Left lobe of liver (tissue), 2 donors: Measurements from ENCODE around the gene RSPO1. TPM values are rescaled to one million over a fixed set of nuclear protein-coding genes. Genes with fewer than 3 reads are reported as not detected.

Experiments used
- ATAC-seq: fragments of 200-7000 bp; cut with Tn5 transposase; one replicate; pipeline ENCODE4 v1.9.1; 2020; ENCODE audit warnings: mild to moderate bottlenecking, moderate library complexity
- DNase-seq: peaks from one replicate; pipeline ENCODE4 v3.0.0-alpha.2; 2020; ENCODE audit warnings: low spot score
- total RNA-seq: library from RNA; stranded (reverse); gene quantifications from one replicate; pipeline ENCODE4 v1.2.1, GENCODE V29; 2021
- donor health status: DM: no; HTN: no; CAD: no; lungs with moderate emphysema.
- donor health status: DM: no; HTN: yes; CAD: no.

RSPO1 gene
- total RNA-seq, 1 donor from 2014 or later = not detected

DNA sequence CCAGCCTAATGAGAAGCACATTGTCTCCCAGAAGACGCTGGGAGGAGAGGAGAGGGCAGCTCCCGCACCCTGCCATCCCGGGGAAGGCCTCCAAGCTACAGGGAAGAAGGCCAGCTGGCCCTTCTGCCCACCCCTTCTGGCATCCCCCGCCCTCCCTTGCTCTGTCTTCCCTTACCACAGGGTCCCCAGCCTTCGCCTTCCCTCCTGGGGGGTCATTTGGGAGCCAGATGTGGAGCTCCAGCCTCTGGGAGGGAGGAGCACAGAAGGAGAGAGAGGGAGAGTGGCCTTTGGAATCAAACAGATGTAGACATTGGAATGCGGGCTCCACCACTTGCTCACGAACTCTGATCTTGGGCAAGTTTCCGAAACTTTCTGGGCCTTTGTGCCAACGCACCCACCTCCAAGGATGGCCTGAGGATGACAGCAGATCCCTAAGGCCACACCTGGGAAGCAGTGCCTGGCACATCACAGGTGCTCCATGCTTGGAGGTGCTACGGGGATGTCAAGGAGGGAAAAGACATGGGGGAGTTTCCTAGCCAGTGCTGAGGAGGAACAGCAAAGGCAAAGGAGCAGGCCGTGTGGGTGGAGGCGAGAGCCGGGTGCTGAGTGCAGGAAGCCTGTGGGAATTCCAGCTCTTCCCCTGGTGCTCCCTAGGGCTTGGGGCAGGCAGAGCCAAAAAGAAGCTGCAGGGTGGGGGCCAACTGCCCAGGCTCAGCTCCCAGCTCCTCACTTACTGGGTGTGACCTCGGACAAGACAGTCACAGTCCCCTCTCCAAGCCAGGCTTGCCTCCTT lies 23.1 kb upstream of the RSPO1 start:
- ATAC-seq (no peak), DNase-seq (no peak)

DNA sequence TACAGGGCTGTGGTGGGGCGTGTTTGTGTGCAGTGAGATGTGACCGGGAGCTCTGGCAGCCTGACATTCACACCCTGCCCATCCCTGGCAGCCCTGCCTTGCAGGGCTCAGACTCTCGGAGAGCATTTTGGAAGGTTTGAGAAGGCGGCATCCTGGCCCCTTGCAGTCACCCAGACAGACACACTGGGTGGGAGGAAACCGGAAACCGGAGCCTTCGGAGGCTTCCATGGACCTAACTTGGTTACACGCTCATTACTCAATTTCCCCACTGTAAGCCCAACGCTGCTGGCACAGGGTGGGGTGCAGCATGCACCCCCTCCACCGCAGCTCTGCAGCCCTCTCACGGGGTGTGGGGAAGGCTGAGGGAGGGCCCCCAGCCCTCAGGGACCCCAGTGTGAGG lies 22.2 kb upstream of the RSPO1 start:
- no peak for DNase-seq
- no peak for ATAC-seq

DNA sequence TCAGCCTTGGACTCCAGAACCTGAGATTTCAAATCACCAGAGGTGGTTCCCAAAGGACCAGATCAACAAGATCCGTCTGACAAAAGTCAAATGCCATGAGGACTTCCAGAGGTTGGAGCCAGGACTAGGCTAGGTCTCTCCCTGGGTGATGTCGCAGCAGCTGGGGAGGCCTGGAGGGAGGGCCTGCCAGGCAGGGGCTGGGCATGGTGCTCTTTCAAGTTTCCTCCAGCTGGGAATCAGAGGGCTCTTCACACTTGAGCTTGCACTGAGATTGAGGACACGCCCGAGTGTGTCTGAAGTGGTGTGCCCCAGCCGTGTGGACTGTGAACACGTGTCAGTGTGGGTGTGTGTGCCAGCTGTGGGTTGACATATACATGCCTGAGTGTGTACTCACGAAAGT lies 21.3 kb upstream of the RSPO1 start:
- ATAC-seq (no peak), DNase-seq (no peak)

DNA sequence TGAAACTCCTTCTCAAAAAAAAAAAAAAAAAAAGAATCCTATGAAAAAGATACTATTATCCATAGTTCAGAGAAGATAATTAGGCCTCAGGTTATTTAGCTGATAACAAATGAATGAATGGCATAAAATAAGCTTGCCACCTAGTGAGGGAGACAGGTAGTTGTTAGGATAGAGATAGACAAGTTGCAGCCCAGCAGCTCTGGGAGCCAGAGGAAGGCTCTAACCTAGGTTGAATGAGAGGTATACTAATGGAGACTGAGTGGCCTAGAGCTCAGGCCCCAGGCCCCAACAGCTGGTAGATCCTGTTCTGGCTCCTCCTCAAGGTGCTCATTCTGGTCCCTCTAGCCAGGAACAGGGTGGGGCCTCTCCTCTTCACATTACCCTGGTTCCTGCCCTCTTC lies 20.6 kb upstream of the RSPO1 start:
- ATAC-seq = no peak
- DNase-seq = no peak

DNA sequence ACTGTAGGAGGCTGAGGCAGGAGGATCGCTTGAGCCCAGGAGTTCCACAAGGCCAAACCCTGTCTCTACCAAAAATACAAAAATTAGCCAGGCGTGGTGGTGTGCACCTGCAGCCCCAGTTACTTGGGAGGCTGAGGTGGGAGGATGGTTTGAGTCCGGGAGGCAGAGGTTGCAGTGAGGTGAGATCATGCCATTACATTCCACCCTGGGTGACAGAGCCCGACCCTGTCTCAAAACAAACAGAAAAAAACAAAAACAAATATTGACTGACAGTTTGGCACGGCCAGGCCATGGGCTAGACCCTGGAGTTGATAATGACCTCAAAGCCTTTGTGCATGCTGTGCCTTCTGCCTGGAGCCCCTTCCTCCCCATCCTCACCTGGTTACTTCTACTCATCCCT lies 19.2 kb upstream of the RSPO1 start:
- DNase-seq (no peak), ATAC-seq (no peak)

DNA sequence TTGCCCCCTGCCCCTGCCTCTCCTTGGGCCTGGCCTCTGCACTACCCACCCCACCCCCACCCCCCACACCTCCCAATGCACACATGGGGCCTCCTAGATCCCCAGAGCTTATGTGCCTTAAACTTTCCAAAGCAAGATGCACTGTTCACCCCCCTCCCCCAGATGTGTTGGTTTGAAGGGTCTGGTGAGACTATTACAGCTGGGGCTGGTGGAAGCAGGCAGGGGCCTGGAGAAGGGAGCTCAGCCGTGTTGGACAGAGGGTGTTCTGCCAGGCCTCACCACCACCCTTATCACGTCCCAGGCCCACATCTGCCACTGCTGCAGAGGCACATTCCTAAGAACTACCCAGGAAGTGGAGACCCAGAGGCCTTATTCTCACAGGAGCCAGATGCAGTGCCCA lies 18.3 kb upstream of the RSPO1 start:
- ATAC-seq = no peak
- DNase-seq = no peak

DNA sequence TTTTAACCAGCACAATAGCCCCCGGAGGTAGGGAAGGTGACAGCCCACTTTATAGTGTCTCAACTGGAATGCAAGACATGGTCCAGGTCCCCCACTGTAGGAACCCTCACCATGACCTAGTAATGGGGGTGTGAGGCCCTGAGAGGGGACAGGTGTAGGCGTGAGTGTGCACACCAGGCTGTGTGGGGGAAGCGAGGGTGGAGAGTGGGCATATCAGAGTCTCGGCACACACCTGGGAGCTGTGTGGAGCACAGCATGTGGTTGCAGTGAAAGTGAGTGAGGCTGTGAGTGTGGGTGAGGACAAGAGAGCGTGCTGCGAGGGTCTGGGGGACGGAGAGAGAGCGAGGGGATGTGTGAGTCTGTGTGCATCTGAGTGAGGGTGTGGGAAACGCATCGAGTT lies 17.1 kb upstream of the RSPO1 start:
- DNase-seq (no peak), ATAC-seq (no peak)

DNA sequence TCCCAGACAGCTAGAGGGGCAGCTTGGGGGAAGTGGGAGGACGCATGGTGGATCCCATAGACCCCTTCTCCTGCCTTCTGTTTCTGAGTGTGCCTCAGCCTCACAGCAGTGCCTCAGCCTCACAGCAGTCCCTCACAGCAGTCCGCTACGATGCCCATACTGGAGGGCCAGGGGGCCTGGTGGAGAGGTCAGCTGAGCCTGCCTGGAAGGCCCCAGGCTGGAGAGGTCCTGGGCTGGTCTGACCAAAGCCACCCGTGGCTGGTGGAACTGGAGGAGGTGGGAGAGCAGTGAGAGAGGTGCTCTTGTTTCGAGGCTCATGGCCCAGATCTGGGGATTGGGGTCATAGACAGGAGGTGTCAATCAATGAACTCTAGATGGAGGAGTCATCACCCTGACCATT lies 16.0 kb upstream of the RSPO1 start:
- ATAC-seq (no peak), DNase-seq (no peak)

DNA sequence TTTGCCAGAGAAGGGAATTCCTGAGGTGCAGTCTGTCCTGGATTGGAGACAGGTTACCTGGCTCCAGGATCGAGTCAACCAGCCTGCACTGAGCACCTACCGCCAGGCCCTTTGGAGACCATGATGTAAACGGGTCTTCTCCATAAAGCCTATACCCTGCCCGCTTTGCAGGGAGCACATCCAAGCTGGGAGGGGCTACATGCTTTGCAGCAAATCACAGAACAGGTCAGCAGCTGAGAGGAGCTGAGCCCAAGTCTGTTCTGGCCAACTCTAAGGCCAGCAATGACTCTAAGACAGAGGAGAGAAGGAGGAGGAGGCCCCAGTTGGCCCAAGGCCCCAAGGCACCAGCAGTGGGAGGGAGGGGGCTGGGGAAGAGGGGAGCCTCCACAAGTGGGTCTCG lies 15.5 kb upstream of the RSPO1 start:
- DNase-seq (no peak), ATAC-seq (no peak)

DNA sequence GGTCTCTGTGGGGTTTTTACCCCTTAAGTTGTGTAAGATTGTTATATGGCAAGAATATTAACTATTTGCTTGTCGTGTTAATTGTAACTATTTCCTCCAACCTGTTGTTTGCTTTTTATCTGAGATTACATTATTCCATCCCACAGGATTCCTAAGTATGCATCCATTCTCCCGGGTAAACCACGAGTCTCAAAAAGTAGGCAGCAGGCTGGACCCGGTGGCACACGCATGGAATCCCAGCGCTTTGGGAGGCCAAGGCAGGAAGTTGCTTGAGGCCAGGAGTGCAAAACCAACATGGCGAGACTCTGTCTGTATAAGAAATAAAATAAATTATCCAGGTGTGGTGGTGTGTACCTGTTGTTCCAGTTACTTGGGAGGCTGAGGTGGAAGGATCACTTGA lies 12.6 kb upstream of the RSPO1 start:
- no peak for ATAC-seq
- no peak for DNase-seq

DNA sequence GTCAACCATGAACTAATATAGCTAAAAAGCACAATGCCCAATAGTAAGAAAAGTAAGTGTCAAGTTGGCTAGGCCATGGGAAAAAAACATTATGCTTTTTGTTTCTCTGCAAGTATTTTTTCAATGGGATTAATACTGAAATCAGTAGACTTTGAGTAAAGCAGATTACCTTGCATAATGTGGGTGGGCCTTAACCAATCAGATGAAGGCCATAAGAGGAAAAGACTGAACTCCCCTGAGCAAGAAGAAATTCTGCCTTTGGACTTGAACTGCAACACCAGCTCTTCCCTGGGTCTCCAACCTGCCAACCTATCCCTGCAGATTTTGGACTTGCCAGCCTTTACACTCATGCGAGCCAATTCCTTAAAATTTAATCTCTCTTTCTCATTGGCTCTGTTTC lies 6.4 kb upstream of the RSPO1 start:
- no peak for ATAC-seq
- no peak for DNase-seq

DNA sequence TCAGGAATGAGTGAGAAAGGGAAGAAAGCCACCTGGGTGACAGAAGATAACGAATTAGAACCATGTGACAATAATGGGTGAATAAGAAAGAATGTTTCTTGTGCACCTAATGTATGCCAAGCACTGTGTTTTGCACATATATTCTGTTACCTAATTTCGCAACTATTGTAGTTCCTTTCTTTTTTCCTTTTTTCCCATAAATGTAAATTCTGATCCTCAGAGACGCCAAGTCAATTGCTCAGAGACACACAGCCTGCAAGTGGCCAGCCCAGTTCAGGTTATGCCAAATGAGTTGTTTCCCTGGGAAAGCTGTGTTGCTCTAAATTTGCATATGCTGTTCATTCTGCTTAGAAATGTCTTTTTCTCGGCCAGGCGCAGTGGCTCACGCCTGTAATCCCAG lies 1.7 kb upstream of the RSPO1 start:
- ATAC-seq = no peak
- no peak for DNase-seq

DNA sequence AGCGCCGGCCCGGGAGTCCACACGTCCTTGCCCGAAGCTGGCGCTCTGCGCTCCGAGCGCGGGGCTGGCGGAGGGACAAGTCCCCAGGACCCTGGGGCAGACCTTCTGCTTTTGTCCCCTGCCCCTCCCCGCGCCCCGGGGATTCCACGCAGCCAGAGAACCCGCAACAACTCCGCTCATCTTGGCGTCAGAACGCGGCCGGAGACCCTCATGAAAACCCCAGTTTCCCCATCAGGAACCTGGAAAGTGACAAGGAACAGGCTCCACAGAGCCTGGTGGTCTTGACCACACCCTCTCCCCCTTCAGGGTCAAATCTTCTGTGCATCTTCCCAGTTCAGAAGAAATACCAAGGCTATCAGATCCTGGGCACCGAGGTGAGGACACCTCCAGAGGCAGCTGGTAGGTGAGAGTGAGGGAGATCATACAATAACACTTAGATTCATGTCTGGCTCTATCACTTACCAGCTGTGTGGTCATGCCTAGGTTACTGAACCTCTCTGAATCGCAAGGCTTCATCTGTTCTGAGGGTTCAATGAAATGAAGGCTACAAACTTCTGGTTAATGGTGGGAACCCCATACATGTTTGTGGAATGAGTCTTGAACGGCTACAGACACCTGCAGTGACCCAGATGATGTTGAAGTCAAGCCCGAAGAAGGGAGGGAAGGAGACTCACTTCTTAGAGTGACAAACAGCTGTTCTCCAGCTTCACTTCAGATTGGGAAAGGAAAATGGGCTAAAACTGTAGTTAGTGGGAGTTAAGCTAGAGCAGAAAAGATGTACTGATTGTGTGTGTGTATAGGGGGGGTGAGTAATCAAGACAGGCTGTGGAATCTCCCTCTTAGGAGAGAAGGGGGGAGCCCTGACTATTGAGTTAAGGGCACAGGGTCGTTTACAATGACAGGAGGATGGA lies 555 bp upstream of the RSPO1 start:
- DNase-seq = no peak
- ATAC-seq = no peak

DNA sequence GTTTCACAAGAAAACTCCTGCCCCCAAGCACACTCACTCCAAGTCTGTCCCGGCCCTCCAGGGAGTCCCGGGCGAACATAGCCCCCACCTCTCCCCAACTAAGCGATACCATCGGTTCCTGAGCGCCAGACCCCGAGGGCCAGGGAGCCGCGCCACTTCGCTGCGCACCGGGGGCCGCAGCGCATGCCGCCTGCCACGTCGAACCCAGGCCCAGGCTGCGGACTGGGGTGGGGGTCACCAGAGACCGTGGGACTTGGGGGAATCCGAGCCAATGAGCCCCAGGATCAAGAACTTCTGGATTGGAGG lies 801 bp downstream of the RSPO1 start:
- no peak for ATAC-seq

DNA sequence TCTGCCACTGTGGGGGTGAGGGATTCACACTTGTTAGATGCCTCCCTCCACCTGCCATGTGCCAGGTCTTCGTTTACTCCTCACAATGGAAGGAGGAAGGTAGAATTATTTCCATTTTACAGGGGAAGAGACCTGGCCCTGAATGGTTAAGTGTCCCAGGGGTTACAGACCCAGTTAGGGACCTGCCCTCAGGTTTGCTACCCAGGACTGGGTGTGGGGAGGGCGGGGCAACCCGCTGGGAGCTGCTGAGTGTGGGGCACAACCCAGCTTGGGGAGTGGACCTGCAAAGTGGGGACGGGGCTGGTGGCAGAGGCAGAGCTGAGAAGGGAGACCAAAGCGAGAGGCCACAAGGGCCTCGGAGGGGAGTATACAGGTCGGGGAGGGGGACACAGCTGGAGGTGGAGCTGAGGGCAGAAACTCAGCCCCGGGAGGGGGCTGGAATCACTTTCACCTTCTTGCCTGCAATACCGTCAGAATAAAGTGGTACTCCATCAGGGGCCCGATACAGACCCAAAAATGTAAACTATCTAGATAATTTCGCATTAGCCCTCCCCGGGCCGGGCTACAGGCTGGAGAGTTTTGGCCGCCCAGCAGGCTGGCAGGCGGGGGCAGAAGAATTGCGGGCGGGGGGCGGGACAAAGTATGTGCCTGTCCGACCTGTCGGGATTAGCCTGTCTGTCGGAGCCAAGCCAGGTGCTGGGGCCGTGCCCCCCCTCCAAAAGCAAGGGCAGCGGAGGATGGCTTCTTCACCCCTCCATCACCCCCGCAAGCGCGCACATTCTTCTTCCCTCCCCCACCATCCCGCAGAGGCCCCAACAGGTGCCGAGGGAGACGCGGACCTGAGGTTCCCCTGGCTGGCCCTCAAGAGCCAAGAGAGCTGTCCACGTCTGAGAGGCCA lies 1.4 kb downstream of the RSPO1 start:
- ATAC-seq (no peak), DNase-seq (no peak)

More for the DNA sequence above, 801 bp downstream of the RSPO1 start:
- DNase-seq = no peak

DNA sequence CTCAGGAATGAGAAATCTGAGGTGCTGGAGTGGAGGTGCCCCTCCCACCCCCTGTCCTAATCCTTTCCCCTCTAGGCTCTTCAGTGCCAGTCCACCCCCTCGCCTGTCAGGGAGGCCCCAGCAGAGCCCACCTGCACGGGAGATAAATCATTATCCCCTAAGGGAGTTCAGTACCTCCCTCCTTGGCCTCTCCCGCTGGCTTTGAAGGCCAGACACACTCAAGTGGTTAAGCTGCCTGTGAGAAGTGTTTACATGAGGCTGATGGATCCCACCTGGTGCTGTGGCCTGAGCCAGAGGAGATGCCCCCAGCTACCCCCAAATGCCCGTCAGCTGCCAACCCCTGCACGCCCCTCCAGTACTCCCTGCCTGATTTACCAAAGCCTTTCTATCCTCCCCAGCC lies 3.7 kb downstream of the RSPO1 start:
- ATAC-seq (no peak), DNase-seq (no peak)

DNA sequence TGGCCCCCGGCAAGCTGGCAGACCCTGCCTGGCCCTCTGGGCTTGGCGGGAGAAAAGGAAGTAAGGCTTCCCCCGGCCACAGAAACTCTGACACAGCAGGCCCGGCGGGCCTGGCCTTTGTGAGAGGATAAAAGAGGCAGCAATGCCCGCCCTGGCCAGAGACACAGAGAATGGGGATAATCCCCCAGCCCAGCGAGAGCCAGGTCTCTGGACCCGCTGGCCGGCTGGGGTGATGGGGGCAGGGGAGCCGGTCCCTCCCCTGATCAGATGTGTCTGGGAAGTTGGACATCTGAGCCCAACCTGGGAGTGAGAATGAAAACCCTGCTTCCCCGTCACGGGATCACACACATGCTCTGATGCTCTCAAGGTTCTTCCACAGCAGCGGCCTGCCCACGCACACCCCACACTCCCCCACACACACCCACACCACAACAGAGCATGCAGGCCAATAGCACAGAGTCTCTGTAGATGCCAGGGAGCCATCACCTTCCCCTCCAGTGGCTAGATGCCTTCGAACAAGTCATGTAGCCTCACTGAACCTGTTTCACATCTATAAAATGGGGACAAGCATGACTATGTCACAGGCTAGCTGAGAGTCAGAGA lies 4.2 kb downstream of the RSPO1 start:
- DNase-seq (no peak), ATAC-seq (no peak)

DNA sequence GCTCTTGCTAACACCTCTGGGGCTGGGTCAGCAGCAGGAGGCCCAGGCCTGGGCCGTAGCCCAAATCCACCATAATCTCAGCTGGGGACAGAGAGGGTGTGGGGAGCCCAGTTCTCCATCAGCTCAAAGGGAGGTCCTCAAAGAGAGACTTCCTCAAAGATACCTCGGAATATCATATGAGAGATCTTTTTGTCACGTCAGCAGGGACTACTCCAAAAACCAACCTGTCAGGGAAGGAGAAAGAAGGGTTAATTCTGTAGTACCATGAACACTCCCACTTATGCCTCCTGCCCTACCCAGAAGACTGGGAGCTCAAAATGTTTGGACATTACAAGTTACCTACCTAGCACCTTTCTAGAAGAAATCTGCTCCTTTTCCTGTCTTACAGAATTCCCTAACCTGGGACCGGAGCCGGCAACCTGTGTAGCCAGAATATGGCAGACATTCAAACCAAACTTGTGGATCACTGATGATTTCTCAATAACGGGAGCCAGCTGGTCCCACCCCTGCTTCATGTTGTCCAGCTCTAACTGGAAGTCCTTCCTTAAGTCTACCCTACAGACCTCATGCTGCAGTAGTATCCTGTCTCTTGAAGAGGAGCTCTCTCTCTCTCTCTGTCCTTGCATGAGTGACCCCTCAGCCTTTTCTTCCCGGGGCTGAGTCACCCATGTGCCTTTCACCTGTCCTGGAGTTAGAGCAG lies 4.8 kb downstream of the RSPO1 start:
- no peak for ATAC-seq
- no peak for DNase-seq

DNA sequence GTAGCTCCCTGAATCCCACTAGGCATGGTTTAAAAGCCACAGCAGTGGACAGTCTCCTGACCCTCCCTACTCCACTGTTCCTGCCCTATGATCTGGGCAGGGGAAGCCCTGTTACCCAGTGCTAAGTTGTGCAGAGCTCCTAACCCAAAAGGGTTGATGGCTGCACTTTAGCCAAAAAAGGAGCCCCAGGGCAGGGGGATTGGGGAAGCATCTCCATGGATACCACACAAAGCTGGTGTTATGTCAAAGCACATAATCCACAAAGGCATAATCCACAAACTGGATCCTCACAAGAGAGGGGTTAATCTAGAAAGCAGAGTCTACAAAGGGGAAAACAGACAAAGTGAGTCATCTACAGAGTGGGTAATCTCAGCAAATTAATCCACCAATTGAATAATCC lies 5.7 kb downstream of the RSPO1 start:
- no peak for ATAC-seq
- DNase-seq = no peak

DNA sequence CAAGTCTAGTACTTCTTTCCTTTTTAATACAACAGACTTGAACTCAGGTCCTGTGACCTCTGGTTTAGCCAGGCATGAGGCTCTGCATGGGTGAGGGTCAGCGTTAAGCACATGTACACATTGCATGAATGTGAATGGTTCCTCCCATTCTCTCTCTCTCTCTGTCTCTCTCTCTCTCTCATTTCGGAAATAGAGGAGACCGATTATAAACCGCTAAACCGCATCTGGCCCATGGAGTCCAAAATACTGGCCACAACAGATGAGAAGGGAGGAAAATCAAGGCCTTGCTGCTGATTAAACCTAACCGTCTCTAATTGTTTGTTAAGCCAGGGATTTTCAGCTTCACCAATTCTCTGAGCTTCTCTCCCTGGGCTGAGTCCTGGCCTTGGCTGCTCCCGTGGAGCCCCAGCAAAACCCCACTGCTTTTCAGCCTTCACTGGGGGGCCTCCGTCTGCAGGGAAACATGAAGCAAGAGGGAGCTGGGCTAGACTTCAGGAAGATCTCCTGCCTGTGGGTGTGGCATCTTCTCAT lies 6.6 kb downstream of the RSPO1 start:
- DNase-seq (no peak), ATAC-seq (no peak)
